Airway epithelial cell (primary cell): ENCODE measurements around the gene SPAG8. TPM values are rescaled to one million over a fixed set of nuclear protein-coding genes. Genes with fewer than 3 reads are reported as not detected.

Source experiments
- total RNA-seq: library from RNA; depleted of rRNA; stranded (reverse); fragments of >200 nt; gene quantifications from 2 replicates; pipeline ENCODE4 v1.2.3, GENCODE V29; 2015

Gene SPAG8
- total RNA-seq, result not detected in 2 replicates

GRCh38 chr9:35812025-35812602, at the start of gene SPAG8:
Gene SPAG8, minus strand, starts transcription at chr9:35812262. Its CDS starts 115 bp downstream, at chr9:35812147.

GRCh38 chr9:35829084-35829763, 17.2 kb upstream of the SPAG8 start, which contains the start of gene TMEM8B:
Gene TMEM8B, plus strand, starts transcription at chr9:35829228. Its CDS starts 220 bp downstream, at chr9:35829448.

GRCh38 chr9:35828716-35829083, 16.6 kb upstream of the SPAG8 start, which contains the start of gene FAM221B:
Gene FAM221B, minus strand, starts transcription at chr9:35828732. Its CDS starts 2,571 bp downstream, at chr9:35826161.

GRCh38 chr9:35814841-35815543, 2.9 kb upstream of the SPAG8 start, which contains the start of gene HINT2:
Gene HINT2, minus strand, starts transcription at chr9:35815042. Its CDS starts 63 bp downstream, at chr9:35814979.

GRCh38 chr9:35791297-35791921, 20.7 kb downstream of the SPAG8 start, which contains the start of gene NPR2:
Gene NPR2, plus strand, starts transcription at chr9:35791591. Its CDS starts 818 bp downstream, at chr9:35792409.

Other genes starting within 250 kb of the SPAG8 start
- 10.0 and 16.8 TPM in 2 replicates for gene TESK1, start 207.0 kb downstream of the SPAG8 start, total RNA-seq
- gene CD72, start 193.8 kb downstream of the SPAG8 start, total RNA-seq, result 0.56 TPM in 1 of 2 replicates, not detected in the other
- not detected in 2 replicates for gene SIT1, start 161.3 kb downstream of the SPAG8 start, total RNA-seq
- gene RMRP, start 154.2 kb downstream of the SPAG8 start, total RNA-seq, result 4,407 and 7,542 TPM in 2 replicates
- gene CCDC107, start 154.0 kb downstream of the SPAG8 start, total RNA-seq, result 8.7 and 13.0 TPM in 2 replicates
- gene ARHGEF39, start 147.1 kb downstream of the SPAG8 start, total RNA-seq, result 5.5 and 6.5 TPM in 2 replicates
- gene CA9, start 138.3 kb downstream of the SPAG8 start, total RNA-seq, result 39.5 and 44.6 TPM in 2 replicates
- gene TPM2, start 122.3 kb downstream of the SPAG8 start, total RNA-seq, result 256 and 320 TPM in 2 replicates
- gene TLN1, start 80.1 kb downstream of the SPAG8 start, total RNA-seq, result 102 and 136 TPM in 2 replicates
- 41.8 and 47.8 TPM in 2 replicates for gene CREB3, start 79.6 kb downstream of the SPAG8 start, total RNA-seq
- 22.4 and 23.6 TPM in 2 replicates for gene GBA2, start 63.0 kb downstream of the SPAG8 start, total RNA-seq
- gene RGP1, start 63.0 kb downstream of the SPAG8 start, total RNA-seq, result 14.4 and 17.4 TPM in 2 replicates
- gene MSMP, start 58.0 kb downstream of the SPAG8 start, total RNA-seq, result not detected in 2 replicates
- 4.0 and 12.5 TPM in 2 replicates for gene NPR2, start 20.7 kb downstream of the SPAG8 start, total RNA-seq
- gene HINT2, start 2.8 kb upstream of the SPAG8 start, total RNA-seq, result 19.9 and 24.8 TPM in 2 replicates
- not detected in 2 replicates for gene FAM221B, start 16.5 kb upstream of the SPAG8 start, total RNA-seq
- 4.5 and 5.7 TPM in 2 replicates for gene TMEM8B, start 17.0 kb upstream of the SPAG8 start, total RNA-seq
- not detected in 2 replicates for gene OR13J1, start 58.1 kb upstream of the SPAG8 start, total RNA-seq
- 1.1 TPM in 1 of 2 replicates, not detected in the other for gene HRCT1, start 93.9 kb upstream of the SPAG8 start, total RNA-seq
- gene SPAAR, start 97.2 kb upstream of the SPAG8 start, total RNA-seq, result 0.21 TPM in 1 of 2 replicates, not detected in the other
- not detected in 2 replicates for gene OR2S2, start 145.9 kb upstream of the SPAG8 start, total RNA-seq
- gene RECK, start 224.7 kb upstream of the SPAG8 start, total RNA-seq, result 2.8 and 3.0 TPM in 2 replicates